H1 (cell line): Measurements from ENCODE around the gene SLC6A3. TPM values are rescaled to one million over a fixed set of nuclear protein-coding genes. Genes with fewer than 3 reads are reported as not detected.

Experiments
- ATF2 ChIP-seq: IDR thresholded peaks from 2 replicates; pipeline ENCODE4 v1.6.1; 2012; ENCODE audit warnings: low read length, inconsistent platforms
- JUND ChIP-seq: IDR thresholded peaks from 2 replicates; pipeline ENCODE4 v1.6.1; 2011; ENCODE audit warnings: mild to moderate bottlenecking, improper control_type of control experiment, low read length
- MAX ChIP-seq: IDR thresholded peaks from 2 replicates; pipeline ENCODE4 v1.6.1; 2012; ENCODE audit warnings: inconsistent platforms
- TAF7 ChIP-seq: optimal IDR thresholded peaks from 2 replicates; pipeline ENCODE3; 2011; ENCODE audit warnings: low read depth, mild to moderate bottlenecking, inconsistent platforms, low read length, moderate library complexity, borderline replicate concordance
- polyA plus RNA-seq, 7 experiments: library from polyadenylated mRNA; depleted of rRNA in 3 of 7; stranded (reverse) in 5 of 7; unstranded in 2 of 7; fragments of >200 nt in 5 of 7; fragments of 200-250 nt in 2 of 7; gene quantifications; 1 replicate in 5 of 7; 2 replicates in 1 of 7; 4 replicates in 1 of 7; pipeline versions ENCODE4 v1.2.1 to v1.2.3, GENCODE V29; 2011 to 2013; ENCODE audit warnings: missing spikeins in 2 of 7, mixed read lengths in 2 of 7
- total RNA-seq: library from RNA; stranded (reverse); fragmentation: NEBNext Ultra II Directional; extraction: Animal tissue kit (Norgen Biotek cat#: 25700); gene quantifications from 2 replicates; pipeline ENCODE4 v1.2.1, GENCODE V29; 2021

Gene SLC6A3
- total and polyA plus RNA-seq, 2 of the 8 experiments (the other 6 are each of a cell fraction or from before 2014, with no cell fraction given): 0.48 to 0.91 TPM

GRCh38 chr5:1478271-1479035 lies 33.2 kb upstream of the SLC6A3 start (continued):
- TF ChIP-seq ATF2 (no peak), JUND (no peak), TAF7 (no peak), MAX (no peak)
